Fibroblast of skin of scalp (primary cell): ENCODE measurements around the gene MEN1.
A peak's percentile ranks its signal among the peaks of the same experiment; 100 is the strongest.
"Not testable (repeated sequence)": the region's sequence is repeated elsewhere in the genome, so short reads cannot be mapped to it uniquely, and the experiment has no call there.

Experiments
- DNase-seq: peaks from one replicate; pipeline ENCODE4 v3.0.0-alpha.2; 2013

Gene MEN1

DNA sequence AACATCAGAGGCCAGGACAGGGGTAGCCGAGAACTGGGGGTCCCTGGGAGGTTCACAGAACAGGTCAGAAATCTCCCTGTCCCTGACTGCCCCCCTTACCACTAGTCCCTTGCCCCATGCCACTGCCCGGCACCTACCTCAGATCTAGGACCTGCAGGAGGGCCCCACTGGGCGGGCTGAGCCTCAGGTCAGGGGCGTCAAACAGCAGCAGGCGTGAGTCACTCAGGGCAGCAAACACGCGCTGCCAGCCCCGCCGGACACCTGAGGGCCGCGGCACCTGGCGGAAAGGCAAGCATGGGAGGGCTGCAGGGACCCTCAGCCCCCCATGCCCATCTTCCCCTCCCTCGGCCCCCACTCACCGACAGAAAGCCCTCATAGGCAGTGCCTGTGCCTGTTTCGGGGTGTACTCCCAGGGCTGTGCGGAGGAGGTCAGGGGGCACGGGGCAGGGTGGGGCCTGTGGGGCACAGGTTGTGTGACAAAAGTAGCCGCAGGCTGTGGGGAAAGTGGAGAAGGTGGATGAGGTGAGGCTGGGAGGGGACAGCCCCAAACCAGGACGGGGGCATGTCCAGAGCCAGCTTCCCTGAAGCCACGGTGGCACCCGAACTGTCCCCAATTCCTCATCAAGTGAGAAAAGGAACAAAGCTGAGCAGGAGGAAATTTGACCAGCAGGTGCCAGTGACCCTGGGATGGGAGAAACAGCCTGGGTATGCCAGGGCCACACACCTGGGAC, 22.3 kb upstream of the MEN1 start:
- DNase-seq, result no peak

DNA sequence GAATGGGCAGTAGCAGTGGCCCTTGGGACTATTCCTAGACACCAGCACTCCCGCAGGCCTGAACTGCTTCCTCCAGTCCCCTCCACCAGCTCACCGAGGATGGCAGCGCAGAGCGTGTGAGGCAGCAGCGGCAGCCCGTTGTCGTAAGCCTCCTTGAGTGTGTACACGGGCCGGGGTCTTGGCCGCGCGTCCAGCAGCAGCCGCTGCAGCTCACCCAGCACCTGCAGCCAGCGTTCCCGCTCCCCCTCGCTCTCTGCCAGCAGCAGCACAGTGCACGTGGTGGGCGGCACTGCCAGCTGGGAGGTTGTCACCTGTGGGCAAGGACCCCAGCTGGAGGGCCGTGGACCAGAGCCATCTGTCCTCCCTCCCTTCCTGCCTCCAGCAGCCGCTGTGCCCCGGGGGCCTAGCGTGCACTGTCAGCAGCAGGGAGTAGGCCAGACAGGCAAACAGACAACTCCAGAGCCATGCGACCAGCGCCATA, 21.1 kb upstream of the MEN1 start:
- DNase-seq, result no peak

DNA sequence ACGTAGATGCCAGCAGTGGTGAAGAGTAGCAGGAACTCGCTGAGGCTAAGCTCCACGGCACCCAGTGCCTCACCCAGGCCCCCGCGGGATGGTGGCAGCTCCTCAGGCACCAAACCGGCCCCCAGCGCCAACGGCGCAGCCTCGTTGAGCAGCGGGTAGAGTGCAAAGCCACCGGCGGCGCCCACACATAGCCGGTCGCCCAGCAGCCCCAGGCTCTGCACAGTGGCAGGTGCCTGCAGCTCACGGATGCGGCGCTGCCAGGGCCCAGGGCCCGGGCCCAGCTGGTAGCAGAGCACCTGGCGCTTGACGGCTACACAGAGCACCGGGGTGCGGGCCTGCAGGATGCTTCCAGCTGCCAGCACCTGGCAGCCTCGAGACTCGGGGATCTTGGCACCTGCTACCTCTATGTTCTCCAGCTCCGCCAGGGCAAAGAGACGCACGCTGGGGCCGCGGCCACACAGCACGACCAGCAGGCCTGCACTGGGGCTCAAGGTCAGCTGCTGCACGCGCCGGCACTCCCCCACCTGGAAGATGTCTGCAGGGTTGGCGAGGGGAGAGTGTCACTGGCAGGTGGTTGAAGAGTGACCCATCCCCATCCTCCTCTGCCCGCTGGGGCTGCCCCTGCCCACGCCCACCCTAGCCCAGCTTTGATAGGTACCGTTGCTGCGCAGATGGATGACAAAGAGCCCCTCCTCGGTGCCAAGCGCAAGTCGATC, 19.3 kb upstream of the MEN1 start:
- no peak for DNase-seq

DNA sequence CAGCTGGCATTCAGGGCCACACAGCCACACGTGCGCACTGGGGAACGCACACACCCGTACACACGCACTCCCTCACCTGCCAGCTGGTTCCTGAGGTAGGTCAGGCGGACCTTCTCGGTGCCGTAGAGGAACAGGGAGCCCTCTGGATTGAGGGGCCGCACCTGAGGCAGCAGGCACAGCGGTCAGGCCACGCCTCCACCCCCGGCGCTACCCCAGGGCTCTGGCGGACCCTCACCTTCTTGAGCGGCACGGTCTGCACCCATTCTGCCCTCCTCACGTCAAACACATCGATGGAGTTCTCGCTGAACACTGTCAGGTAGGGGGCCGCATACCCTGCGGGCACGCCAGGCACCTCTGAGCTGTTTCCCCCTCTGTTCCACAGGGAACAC, 17.1 kb upstream of the MEN1 start:
- no peak for DNase-seq

DNA sequence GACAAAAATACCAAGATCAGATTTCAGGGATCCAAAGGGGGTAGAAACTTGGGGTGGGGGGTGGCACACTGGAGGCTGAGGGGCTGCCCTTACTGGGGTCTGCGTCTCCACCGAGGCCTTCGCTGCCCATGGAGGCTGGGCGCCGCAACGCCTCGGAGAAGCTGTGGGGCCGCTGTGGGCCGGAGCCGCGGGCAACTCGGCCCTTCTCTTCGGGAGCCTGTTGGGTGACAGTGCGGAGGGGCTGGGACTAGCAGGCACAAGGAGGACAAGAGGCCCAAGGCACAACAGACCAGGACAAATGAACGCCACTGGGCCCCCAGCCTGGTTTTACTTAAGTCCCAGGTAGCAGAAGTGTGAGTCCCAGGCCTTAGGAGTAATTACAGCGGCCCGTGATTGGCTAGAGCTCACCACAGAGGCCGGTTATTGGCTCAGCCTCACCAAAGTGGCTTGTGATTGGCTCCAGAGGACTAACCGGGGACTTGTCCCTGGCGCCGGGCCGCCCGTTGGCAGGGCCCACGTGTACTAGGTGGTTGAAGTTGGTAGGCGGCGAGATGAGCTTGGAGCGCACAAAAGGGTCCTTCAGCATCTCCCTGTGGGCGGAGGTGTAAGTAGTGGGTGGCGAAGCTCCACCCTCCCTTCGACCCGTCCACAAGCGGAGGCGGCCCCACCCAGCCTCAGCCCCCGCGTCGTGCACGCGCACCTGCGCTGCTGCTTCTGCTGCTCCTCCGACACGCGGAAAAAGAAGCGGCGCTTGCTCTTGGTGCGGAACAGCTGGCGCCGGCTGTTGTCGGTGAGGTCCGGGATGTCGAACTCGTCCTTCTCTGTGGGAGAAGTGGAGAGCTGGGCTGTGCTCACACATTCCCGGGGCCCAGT, 16.5 kb upstream of the MEN1 start:
- no peak for DNase-seq

DNA sequence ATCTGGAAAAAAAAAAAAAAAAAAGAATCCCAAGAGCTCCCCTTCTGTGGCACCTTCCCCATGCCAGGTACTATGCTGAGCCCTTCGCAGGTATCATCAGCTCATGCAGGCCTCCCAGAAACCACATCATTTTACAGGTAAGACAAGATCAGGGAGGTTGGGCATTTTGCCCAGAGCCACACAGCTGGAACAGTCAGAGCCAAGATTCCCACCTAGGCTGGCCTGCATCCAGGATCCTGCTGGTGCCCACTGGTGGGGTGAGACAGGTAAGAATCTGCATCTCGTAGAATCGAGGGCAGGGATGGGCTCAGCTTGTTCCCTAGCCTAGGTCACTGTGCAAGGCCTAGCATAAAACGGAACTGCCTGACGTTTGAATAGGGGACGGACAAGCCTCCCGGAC, 15.7 kb upstream of the MEN1 start:
- DNase-seq, result no peak

DNA sequence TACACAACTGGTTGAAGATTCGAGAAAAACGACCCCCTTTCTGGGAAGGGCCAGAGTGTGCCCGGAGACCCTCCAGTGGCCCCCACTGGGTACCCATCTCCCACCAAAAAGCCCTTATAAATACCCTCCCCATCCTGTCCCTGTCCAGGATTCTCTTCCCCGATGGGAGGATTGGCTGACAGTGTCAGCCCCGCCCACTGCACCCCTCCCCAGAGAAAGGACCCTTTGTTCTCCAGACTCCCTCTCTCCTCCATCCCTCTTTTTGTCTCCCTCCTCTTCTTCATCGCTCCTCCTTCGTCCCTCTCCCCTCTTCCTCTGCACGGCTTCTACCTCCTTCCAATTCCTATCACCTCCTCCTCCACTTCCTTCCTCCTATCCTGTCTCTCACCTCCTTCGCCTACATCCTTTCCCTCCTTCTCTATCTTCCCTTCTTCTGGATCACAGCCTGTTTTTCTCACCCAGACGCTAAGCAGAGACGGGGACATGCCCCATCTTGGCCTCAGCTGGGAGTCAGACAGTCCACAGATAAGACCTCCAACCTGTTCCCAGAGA, 13.3 kb upstream of the MEN1 start:
- no peak for DNase-seq

DNA sequence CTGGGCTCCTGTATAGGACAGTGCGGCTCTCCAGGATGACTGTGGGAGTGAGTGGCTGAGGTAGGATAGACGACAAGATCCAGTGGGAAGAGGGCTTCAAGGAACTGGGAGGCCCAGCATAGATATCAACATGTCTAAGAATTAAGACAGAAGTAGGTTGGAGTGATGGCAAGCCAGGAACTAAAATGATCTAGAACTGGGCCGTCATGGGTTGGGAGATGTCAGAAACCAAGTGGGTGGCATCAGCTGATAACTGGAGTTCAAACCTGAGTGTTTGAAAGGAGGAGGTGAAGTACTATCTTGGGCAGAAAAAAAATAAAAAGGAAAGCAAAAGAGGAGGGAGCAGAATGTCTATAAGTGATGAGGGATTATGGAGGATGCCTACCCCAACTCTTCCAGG, 7.1 kb upstream of the MEN1 start:
- DNase-seq, result no peak

DNA sequence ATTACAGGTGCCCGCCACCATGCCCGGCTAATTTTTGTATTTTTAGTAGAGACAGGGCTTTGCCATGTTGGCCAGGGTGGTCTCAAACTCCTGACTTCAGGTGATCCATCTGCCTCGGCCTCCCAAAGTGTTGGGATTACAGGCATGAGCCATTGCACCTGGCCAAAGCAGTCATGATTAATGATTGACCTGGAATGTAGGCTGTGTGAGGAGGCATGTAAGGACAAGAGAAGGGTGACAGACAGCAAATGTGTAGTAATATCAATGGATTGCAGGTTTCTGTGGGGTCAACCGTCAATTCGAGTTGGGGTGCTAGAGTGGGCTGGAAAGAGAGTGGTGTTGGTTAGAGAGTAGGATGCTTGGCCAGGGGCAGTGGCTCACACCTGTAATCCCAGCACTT, 5.1 kb upstream of the MEN1 start:
- DNase-seq, result not testable (repeated sequence)

DNA sequence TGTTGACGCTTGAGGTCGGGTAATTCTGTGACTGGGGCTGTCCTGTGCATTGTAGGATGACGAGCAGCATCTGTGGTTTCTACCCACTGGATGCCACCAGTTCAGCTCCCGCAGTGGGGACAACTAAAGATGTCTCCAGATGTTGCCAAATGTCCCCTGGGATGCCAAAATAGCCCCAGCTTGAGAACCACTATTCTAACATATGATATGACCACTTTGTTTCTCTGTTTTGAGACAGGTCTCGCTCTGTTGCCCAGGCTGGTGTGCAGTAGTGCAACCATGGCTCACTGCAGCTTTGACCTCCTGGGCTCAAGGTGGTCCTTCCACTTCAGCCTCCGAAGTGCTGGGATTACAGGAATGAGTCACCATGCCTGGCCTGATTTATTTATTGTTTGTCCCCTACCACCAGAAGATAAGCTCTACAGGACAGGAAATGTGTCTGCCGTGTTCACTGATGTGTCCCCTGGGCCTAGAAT, 4.4 kb upstream of the MEN1 start:
- no peak for DNase-seq

DNA sequence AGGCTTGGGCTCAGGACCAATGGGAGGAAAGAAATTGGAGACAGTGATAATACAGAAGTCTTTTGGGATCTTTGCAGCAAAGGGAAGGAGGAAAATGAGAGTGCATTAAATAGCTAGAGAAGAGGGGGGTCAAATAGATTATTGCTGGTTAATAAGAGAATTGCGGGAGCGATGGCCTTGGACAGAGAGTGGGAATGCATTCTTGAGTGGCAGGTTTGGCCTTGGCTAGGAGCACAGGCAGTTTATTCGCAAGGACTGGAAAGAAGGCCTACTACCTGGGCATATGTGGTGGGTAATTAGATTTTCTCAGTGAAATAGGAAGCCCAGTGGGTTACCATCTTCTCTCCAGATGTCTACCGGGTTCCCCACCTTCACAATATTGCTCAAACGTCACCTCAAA, 3.5 kb upstream of the MEN1 start:
- no peak for DNase-seq

DNA sequence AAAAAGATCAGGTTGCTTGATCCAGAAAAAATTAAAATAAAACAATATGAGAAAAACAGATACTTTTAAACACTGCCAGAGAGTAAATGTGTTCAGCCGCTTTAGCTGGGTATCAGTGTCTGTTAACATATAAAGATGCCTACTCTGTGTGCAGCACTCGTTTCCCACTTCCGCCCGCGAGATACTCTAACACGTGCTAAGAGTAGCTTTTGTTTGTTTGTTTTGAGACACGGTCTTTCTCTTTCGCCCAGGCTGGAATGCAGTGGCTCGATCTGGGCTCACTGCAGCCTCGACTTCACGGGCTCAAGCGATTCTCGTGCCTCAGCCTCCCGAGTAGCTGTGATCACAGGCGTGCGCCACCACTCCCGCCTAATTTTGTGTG, 531 bp upstream of the MEN1 start:
- DNase-seq, result no peak

DNA sequence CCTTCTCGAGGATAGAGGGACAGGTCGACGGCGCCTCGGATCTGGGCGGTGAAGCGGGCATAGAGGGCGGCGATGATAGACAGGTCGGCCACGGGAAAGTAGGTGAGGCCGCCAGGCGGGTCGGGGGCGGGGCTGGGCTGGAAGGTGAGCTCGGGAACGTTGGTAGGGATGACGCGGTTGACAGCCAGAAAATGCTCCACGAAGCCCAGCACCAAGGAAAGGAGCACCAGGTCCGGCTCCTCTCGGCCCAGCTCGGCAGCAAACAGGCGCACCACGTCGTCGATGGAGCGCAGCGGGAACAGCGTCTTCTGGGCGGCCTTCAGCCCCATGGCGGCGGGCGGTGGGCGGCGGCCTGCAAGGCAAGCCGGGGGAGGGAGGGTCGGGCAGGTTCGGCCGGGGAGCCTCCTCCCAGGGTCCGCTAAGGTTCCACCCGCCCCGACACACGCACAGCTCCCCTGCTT, 540 bp downstream of the MEN1 start:
- DNase-seq, result no peak

DNA sequence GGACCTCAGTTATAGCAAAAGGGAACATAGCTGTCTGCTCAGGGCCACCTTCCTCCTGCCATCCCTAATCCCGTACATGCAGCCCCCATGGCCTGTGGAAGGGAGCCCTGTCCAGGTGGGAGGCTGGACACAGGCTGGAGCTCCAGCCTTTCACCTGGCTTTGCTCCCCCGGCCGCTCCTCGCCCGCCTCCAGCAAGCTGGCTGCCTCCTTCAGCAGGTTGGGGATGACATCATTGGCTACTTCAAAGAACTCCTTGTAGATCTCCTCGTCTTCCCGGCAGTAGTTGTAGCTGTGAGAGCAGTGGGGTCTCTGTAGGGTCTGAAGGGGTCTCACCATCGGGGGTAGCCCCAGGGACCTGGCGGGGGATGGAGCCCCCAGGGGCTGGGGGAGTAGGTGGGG, 4.9 kb downstream of the MEN1 start:
- no peak for DNase-seq

DNA sequence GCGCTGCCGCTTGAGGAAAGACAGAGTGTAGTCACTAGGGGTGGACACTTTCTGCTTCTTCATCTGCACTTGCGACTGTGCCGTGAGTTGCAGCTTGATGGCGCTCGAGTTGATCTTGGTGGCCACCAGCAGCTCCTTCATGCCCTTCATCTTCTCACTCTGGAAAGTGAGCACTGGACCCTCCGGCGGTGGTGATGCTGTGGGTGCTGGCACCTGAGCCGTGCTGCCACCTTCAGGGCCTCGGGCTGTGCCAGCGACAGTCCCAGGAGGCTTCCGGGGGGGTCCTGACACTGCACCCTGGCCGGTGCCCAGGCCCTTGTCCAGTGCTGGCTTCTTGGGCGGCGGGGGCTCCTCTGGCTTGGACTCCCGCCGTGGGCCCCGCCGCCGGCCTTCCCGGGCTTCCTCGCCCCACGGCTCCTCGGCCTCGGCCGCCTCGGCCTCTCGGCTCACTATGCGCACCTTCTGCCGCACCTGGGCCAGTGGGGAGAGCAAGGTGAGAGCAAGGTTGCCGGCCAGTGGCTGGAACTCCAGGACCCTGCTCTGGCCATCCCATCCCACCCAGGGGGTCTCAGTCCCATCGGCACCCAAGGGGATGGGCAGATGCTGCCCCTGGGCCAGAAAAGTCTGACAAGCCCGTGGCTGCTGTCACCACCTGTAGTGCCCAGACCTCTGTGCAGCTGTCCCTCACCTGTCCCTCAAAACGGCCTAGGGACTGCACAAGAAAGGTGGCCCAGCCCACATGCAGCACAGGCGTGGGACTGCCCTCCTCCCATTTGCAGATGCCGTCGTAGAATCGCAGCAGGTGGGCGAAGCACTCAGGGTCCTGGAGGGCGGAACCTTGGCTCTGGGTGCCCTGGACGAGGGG, 5.8 kb downstream of the MEN1 start:
- no peak for DNase-seq

DNA sequence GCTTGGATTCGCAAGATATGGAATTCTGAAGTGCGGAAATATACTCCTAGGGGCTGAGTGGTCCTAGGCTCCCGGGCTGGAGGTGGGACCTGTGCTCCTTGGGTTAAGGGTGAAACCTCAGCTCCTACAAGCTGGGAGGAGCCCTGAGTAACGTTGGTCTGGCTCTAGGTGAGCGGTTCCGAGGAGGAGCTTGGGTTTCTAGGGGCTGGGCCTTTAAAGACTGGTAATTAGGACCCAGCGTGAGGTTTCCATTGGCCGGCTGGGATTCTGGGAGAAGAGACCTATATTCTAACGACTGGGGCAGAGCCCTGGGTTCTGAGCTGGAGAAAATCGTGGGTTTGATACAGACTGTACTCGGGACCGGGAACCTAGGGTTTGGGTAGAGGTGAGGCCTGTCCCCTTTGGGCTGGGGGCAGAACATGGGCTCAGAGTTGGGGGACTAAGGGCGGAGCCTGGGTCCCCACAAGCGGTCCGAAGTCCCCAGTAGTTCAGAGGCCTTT, 6.5 kb downstream of the MEN1 start:
- DNase-seq, result no peak

DNA sequence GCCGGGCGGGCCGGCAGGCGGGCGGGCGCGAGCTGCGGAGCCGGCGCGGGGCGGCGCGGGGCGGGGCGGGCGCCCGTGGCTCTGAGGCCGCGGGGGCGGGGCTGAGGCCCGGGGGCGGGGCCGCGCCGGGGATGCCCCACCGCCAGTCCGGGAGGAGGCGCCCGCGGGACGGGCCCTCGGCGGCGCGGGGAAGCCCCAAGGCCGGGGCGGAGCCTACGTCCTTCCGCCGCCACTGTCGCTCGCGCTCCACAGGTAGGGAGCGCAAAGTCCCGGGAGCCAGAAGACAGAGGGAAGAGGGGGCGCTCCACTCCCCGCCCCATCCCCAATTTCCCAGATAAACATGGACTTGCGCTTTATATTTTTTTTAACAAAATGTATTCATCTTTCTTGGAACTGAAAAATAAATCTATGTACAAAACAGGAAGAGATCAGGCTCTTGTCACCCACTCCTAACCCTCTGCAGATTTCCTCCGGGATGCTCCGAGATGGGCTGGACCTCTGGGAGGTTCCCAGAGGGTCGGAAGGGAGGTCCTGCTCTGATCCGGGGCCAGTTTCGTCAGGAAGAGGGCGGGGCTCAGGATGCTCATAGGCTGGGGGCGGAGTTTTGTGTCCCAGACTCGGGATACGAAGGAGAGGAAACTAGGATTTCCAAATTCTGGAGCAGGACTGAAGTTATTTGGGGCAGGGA, 7.0 kb downstream of the MEN1 start, which contains the start of gene MAP4K2:
MAP4K2 (minus strand) TSS at position 57 of the 688 bp plus-strand sequence. CDS start 65 bp downstream, outside the sequence.
- peak; percentile 86 for DNase-seq

DNA sequence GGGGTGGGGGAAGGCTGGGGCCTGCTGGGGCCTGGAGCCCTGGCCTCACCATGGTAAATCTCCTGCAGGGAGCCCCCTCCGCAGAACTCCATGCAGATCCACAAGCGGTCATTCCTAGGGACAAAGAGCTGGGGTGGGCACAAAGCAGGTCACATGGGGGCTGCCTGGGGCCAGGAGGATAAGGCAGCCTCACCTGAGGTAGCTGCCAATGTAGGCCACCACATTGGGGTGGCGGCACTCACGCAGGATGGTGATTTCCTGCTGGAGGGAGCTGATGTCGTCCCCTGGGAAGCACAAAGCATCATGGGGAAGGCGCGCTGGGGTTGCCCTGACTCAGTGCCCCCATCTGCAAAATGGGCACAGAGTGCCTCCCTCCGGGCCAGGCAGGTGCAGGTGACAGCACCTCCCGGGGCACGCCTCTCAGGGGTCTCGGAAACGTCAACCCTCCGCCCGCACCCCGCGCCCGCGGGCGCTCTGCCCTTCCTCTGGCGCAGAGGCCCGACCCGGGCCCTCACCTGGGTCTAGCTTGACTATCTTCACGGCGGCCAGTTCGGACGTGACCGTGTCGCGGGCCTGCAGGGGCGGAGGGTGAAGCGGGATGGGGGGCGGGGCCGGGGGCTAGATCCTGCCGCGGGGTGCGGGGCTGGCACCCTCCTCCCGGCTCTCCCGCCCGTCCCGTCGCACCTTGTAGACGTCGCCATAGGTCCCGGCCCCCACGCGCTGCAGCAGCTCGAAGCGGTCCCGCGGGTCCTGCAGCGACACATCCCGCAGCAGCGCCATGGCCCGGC, 7.8 kb downstream of the MEN1 start:
- no peak for DNase-seq

DNA sequence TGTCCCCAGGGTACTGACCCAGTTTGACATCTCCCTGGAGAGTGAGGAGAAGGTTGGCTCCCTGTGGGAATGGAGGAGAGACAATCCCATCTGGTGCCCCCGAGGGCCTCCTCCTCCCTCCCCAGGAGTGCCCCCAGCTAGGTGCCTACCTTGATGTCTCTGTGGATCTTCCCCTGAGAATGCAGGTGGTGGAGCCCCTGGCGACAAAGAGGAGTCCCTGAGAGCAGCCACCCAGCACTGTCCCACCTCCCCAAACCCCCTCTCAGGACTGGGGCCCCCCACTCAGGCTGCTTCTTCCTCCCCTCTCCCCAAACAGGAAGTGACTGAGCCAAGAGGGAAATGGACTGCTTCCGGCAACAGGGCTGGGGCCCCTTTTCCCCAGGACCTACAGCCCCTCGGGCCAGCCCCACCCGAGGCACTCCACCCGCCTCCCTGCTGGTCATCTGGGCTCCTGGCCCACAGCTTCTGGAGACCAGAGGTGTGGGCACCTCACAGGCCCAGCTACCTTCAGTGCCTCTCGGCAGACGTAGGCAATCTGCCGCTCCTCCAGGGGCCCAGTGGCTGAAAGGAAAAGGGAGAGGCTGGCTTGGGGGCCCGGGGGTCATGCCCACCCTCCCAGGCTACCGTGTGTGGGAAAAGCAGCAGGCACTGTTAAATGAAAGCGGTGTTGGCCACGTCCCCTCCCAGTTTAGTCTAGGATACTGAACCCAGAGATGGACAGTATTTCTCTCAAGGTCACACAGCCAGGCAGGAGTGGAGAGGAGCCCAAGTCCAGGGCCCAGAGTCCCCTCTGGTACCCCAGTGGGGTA, 8.6 kb downstream of the MEN1 start:
- DNase-seq, result no peak
